Esophagus (tissue), 2 donors: ENCODE measurements around the gene CCDC141. TPM values are rescaled to one million over a fixed set of nuclear protein-coding genes. Genes with fewer than 3 reads are reported as not detected.

Experiments used
- H3K27ac ChIP-seq, 2 donors: one replicate each; pipeline ENCODE4 v1.5.1; 2013; ENCODE audit warnings: low read depth in 2 of 2, mild to moderate bottlenecking in 2 of 2, inconsistent platforms in 1 of 2, low read length in 1 of 2, moderate library complexity in 1 of 2
- H3K27me3 ChIP-seq, 2 donors: one replicate each; pipeline ENCODE4 v1.6.1; 2013; ENCODE audit warnings: low read length in 2 of 2, control low read depth in 1 of 2, mild to moderate bottlenecking in 1 of 2; ENCODE audit not compliant: insufficient read depth in 2 of 2, control insufficient read depth in 1 of 2
- H3K36me3 ChIP-seq, 2 donors: one replicate each; pipeline ENCODE4 v1.6.1; 2013; ENCODE audit warnings: low read length in 1 of 2; ENCODE audit not compliant: control insufficient read depth in 2 of 2, insufficient read depth in 2 of 2
- H3K4me1 ChIP-seq, 2 donors: one replicate each; pipeline ENCODE4 v1.6.1; 2013; ENCODE audit warnings: low read length in 1 of 2; ENCODE audit not compliant: control insufficient read depth in 2 of 2, insufficient read depth in 2 of 2
- H3K4me3 ChIP-seq, 2 donors: one replicate each; pipeline ENCODE4 v1.5.1; 2013; ENCODE audit warnings: low read length in 2 of 2, mild to moderate bottlenecking in 2 of 2, low read depth in 1 of 2, moderate library complexity in 1 of 2
- H3K9me3 ChIP-seq, 2 donors: one replicate each; pipeline ENCODE4 v1.6.1; 2013; ENCODE audit warnings: mild to moderate bottlenecking in 2 of 2, low read depth in 1 of 2, low read length in 1 of 2, moderate library complexity in 1 of 2; ENCODE audit not compliant: control insufficient read depth in 2 of 2, insufficient read depth in 1 of 2
- WGBS, 2 donors: extraction: QIAGEN DNeasy Blood & Tissue Kit; methylation state at CpG; one replicate each; pipeline ENCODE4 v1.1.7; 2013; 5-methylcytosine and 5-hydroxymethylcytosine counted together
- polyA plus RNA-seq, 2 donors: library from polyadenylated mRNA; stranded (reverse); fragments of 200-250 nt; gene quantifications; one replicate each; pipeline ENCODE4 v1.2.3, GENCODE V29; 2013
- donor health status: healthy with polysubstance abuse.
- donor health status: Bipolar disorder and iron deficiency.

Gene CCDC141
- polyA plus RNA-seq, 2 donors, result 0.01 to 0.06 TPM

DNA sequence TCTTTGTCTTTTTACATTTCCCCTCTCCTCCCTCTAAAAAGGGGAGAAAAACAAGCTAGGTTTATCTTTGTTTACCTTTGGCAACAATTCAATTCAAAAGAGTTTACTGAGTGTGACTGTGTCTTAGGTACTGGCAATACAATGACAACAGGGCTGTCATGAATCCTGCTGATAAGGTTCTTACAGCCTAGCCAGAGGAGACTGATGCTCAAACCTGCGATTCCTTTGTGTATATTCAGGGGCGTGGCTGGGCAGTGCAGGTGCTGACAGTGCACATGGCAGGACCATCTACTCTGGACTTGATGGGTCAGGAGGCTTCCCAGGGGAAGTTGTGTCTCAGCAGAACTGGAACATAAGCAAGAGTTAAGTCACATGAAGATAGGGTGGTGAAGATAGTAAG is 219.5 kb downstream of the CCDC141 start:
- WGBS, 2 donors, result 48 to 62% methylated on average over 2 of the region's 2 CpGs
- H3K9me3 ChIP-seq, result no peaks in the 10 kb centered on the region

DNA sequence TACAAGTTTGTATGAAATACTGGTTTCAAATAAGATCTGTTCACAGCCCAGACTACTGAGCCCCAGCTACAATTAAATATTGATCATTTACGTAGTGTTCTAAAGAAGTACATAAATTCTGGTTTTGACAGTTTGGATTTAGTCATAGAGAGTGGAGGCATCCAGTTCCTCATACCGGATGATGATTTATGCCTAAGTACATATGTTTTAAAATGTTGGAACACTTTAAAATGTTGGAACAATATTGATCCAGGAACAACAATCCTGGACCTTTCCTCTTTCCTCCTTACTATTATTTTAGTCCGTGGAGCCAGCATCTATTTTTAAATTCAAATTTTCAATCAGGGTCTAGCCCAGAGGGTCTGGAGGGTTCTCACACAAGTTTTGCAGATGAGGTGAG is 220.0 kb downstream of the CCDC141 start:
- Histone ChIP-seq H3K4me3 (no peak overlapping the region), H3K36me3 (no peaks in the 10 kb centered on the region), H3K27me3 (no peaks in the 10 kb centered on the region), H3K9me3 (no peaks in the 10 kb centered on the region), H3K27ac (no peak overlapping the region), H3K4me1 (no peaks in the 10 kb centered on the region)
- WGBS, 2 donors, result 57 to 67% methylated on average over 3 of the region's 3 CpGs

More for the DNA sequence above, 219.5 kb downstream of the CCDC141 start:
- no peak overlapping the region for H3K27ac ChIP-seq
- H3K4me1 ChIP-seq, result no peaks in the 10 kb centered on the region
- no peak overlapping the region for H3K4me3 ChIP-seq
- no peaks in the 10 kb centered on the region for H3K27me3 ChIP-seq
- no peaks in the 10 kb centered on the region for H3K36me3 ChIP-seq

DNA sequence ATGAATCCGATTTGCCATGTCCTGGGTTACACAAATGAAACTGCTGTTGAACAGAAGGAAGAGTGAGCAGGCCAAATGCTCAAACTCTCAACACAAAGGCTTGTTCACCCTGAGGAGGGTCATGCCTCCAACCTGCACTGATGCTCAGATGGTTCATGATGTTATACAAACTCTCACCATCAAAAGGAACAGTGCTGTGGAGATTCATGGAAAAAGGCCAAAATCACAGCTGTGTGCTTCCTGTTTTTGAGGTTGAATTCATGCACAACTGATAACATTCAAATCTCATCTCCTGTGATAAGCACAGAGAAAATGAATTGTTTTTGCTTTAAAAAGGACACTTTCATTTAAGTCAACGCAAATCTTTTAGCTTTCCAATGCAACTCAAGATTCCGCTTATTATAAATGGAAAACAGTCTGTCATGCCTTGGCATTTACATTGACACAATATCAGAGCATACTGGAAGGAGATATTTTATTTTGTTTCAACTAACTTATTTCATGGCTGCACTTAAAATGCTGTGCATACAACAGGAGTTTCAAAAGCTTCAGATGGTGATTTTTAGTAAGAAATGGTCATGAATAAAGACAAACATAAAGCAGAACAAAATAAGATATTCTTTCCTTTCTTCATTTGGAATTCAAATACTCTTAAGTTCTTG is 220.5 kb downstream of the CCDC141 start:
- Histone ChIP-seq H3K4me3 (no peak overlapping the region), H3K4me1 (no peaks in the 10 kb centered on the region), H3K36me3 (no peaks in the 10 kb centered on the region), H3K27me3 (no peaks in the 10 kb centered on the region), H3K9me3 (no peaks in the 10 kb centered on the region), H3K27ac (no peak overlapping the region)
- WGBS, 2 donors, result 59 to 68% methylated on average over 3 of the region's 3 CpGs

DNA sequence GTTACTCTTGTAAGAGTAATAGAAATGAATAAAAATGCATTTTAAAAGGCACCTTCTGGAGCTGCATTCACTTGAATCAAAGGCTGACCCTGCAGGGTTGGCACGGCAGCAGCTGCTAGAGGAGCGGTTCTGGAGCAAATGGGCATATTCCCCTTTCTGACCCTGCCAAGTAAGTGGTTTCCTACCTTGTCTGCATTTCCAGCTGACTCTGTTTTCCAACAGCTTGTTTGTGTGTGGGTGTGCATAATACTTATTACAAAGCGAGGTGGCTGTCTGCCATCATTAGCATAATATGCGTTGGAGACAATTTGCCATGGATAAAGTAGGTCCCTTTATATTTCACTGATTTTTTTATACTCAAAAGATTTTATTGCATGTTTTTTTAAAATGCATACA is 221.5 kb downstream of the CCDC141 start:
- H3K27me3 ChIP-seq, result no peaks in the 10 kb centered on the region
- 65 to 84% methylated on average over 4 of the region's 4 CpGs for WGBS, 2 donors
- no peak overlapping the region for H3K27ac ChIP-seq
- H3K36me3 ChIP-seq, result no peaks in the 10 kb centered on the region
- H3K9me3 ChIP-seq, result no peaks in the 10 kb centered on the region
- no peaks in the 10 kb centered on the region for H3K4me1 ChIP-seq
- no peak overlapping the region for H3K4me3 ChIP-seq

DNA sequence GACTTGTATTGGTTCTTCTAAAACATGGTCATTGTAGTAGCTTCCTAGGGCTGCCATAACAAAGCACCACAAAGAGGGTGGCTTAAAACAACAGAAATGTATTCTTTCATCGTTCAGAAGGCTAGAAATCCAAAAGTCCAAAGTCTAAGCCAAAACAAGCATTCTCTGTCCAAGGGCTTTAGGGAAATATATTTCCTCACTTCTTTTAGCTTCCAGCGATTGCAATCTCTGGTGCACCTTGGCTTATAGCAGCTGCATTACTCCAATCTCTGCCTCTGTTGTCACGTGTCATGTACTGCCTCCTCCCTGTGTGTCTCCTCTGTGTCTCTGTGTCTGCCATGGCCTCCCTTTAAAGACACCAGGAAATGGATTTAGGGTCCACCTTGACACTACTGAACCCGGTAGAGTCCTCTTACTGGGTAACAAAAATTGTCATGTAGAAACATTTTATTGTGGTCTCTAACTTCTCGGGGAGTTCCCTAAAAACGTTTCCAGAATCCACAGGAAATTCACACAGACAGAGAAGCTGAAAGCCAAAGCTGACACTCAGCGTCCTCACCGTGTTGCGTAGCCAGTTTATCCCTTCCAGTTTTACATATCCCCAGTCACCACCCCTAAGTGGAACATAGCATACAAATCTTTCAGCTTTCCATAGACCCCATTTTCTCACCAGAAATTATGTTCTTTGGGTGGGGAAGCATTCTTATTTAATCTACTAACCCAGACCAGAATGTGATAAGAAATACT is 222.0 kb downstream of the CCDC141 start:
- Histone ChIP-seq H3K9me3 (no peaks in the 10 kb centered on the region), H3K4me3 (no peak overlapping the region), H3K27me3 (no peaks in the 10 kb centered on the region), H3K36me3 (no peaks in the 10 kb centered on the region), H3K4me1 (no peaks in the 10 kb centered on the region), H3K27ac (no peak overlapping the region)
- 64 to 67% methylated on average over 9 of the region's 9 CpGs for WGBS, 2 donors

DNA sequence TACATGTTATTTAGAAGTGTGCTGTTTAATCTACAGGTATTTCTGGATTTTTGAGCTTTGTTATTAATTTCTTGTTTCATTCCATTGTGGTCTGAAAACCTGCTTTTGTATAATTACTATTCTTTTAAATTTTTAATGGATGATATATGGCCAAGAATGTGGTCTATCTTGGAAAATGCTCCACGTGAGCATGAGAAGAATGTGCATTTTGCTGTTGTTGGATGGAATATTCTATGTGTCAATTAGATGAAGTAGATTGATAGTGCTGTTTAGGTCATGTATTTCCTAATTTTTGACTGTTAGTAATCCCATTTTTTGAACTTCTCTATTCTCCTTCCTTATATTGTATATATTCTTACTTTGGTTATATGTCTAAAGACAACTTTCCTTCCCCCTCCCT is 222.8 kb downstream of the CCDC141 start:
- 61 to 73% methylated on average over 1 of the region's 1 CpG for WGBS, 2 donors
- no peak overlapping the region for H3K4me3 ChIP-seq

DNA sequence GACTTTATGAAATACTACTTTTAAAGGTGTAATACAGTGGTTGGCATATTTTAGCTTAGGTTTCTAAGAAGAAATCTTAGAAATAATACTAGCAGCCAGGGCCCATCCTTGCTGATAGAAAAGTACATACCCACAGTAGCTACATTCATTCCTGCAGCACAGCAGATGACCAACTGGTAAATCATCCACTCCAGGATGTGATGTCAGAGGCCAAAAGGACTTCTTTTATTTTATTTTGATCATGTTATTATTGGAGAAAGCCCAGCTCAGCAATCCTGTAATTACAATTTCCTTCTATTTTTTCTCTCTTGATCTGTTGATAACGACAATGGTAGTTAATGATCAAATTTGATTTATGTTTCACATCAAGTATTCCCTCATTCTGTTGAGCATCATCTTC is 224.8 kb downstream of the CCDC141 start:
- H3K27ac ChIP-seq, result no peak overlapping the region
- WGBS, 2 donors, result 37 to 75% methylated on average over 1 of the region's 1 CpG
- H3K4me1 ChIP-seq, result no peaks in the 10 kb centered on the region
- H3K27me3 ChIP-seq, result no peaks in the 10 kb centered on the region
- no peak overlapping the region for H3K4me3 ChIP-seq
- H3K9me3 ChIP-seq, result no peaks in the 10 kb centered on the region
- no peaks in the 10 kb centered on the region for H3K36me3 ChIP-seq

More for the DNA sequence above, 222.8 kb downstream of the CCDC141 start:
- H3K27me3 ChIP-seq, result no peaks in the 10 kb centered on the region
- no peaks in the 10 kb centered on the region for H3K4me1 ChIP-seq
- no peaks in the 10 kb centered on the region for H3K9me3 ChIP-seq
- H3K27ac ChIP-seq, result no peak overlapping the region
- no peaks in the 10 kb centered on the region for H3K36me3 ChIP-seq

DNA sequence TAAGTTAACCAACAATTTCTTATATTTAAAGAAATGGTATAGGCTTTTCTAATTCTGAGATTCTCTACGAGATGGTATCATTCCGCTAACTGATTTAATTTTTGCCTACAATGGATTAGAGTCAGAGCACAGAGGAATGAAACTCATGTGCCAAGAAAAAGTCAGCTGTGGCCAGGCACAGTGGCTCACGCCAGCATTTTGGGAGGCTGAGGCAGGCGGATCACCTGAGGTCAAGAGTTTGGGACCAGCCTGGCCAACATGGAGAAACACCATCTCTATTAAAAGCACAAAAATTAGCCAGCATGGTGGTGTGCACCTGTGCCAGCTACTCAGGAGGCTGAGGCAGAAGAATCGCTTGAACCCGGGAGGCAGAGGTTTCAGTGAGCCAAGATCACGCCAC is 225.8 kb downstream of the CCDC141 start:
- Histone ChIP-seq H3K36me3 (no peaks in the 10 kb centered on the region), H3K4me1 (no peaks in the 10 kb centered on the region), H3K27ac (no peak overlapping the region), H3K4me3 (no peak overlapping the region), H3K9me3 (no peaks in the 10 kb centered on the region), H3K27me3 (no peaks in the 10 kb centered on the region)
- WGBS, 2 donors, result 92 to 94% methylated on average over 7 of the region's 7 CpGs

DNA sequence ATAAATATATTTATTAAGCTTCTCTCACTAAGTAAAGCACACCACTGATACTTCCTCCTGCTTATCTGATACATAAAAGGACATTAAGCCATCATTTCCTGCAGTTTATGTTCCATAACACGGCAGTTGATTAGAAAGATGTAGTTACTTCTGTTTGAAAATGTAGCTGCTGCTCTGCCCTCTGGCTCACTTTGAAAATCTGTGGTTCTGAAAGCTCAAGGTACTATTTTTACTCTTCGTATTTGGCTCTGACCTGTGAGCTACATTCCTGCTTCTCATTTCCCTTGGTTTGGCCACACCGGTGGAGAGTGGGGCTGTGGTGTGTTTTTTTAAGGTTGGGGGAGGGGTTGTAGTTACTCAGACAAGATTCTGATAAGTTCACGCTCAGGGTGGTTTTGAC is 229.9 kb downstream of the CCDC141 start:
- H3K36me3 ChIP-seq, result no peaks in the 10 kb centered on the region
- no peaks in the 10 kb centered on the region for H3K9me3 ChIP-seq
- 19 to 28% methylated on average over 4 of the region's 4 CpGs for WGBS, 2 donors
- no peaks in the 10 kb centered on the region for H3K27me3 ChIP-seq
- H3K4me1 ChIP-seq, result no peaks in the 10 kb centered on the region
- H3K4me3 ChIP-seq, result no peak overlapping the region
- no peak overlapping the region for H3K27ac ChIP-seq
